Sigmoid colon (tissue), 4 donors: ENCODE results near the gene C1orf21.

ENCODE experiments used
- EP300 ChIP-seq, 4 donors: sonication (generic); formaldehyde crosslinking; IDR thresholded peaks; one replicate each; pipeline ENCODE4 v1.6.1; 2017; ENCODE audit warnings: antibody characterized with exemption in 4 of 4
- POLR2A ChIP-seq, 2 donors: fragments of 450-650 bp; IDR thresholded peaks; one replicate each; pipeline ENCODE4 v1.6.1; 2016; ENCODE audit warnings: antibody characterized with exemption in 2 of 2, mild to moderate bottlenecking in 2 of 2, moderate library complexity in 2 of 2
- POLR2AphosphoS5 ChIP-seq, 4 donors: sonication (generic); formaldehyde crosslinking; IDR thresholded peaks; one replicate each; pipeline ENCODE4 v1.6.1; 2017; ENCODE audit warnings: antibody characterized with exemption in 4 of 4
- TF ChIP-seq, protein P1 (sequence below), 4 experiments: fragments of 450-650 bp in 3 of 4; fragments of 200-600 bp in 1 of 4; IDR thresholded peaks; one replicate each; pipeline ENCODE4 v1.5.1; 2016 to 2019; ENCODE audit warnings: antibody characterized with exemption in 4 of 4, mild to moderate bottlenecking in 3 of 4, moderate library complexity in 2 of 4

DNA sequence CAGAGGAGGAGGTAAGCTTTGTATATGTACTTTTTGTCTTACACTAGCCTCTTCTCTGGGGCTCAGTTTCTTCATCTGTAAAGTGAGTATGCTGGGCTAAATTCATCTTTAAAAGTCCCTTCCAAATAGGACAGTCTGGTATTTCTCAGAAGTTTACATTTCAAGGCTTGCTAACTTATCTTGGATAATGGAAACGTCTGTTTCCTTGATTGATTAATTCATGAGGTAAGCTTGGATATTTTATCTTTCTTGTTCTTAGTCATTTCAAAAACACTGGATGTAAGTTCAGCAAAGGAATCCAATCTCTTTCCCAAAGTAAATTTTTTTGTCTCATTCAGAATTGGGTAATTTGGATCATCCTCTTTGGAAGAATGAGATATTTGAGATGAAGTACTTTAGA, 256.8 kb downstream of the C1orf21 start:
- TF ChIP-seq, protein P1, sequence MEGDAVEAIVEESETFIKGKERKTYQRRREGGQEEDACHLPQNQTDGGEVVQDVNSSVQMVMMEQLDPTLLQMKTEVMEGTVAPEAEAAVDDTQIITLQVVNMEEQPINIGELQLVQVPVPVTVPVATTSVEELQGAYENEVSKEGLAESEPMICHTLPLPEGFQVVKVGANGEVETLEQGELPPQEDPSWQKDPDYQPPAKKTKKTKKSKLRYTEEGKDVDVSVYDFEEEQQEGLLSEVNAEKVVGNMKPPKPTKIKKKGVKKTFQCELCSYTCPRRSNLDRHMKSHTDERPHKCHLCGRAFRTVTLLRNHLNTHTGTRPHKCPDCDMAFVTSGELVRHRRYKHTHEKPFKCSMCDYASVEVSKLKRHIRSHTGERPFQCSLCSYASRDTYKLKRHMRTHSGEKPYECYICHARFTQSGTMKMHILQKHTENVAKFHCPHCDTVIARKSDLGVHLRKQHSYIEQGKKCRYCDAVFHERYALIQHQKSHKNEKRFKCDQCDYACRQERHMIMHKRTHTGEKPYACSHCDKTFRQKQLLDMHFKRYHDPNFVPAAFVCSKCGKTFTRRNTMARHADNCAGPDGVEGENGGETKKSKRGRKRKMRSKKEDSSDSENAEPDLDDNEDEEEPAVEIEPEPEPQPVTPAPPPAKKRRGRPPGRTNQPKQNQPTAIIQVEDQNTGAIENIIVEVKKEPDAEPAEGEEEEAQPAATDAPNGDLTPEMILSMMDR (IDR thresholded peaks at IDR 0.05): no peak
- TF ChIP-seq EP300 (IDR thresholded peaks at IDR 0.05): no peak
- no peak for TF ChIP-seq POLR2A (IDR thresholded peaks at IDR 0.05)
- no peak for TF ChIP-seq POLR2AphosphoS5 (IDR thresholded peaks at IDR 0.05)
